Mesenchymal stem cell (in vitro differentiated cells and primary cell): ENCODE measurements around the gene DSP.

Source experiments
- DNase-seq: peaks from one replicate; pipeline ENCODE4 v3.0.0-alpha.2; 2013
- H2AFZ ChIP-seq: one replicate; pipeline ENCODE4 v1.6.1; 2013; ENCODE audit warnings: low read depth, mild to moderate bottlenecking, control low read depth, inconsistent platforms, low read length, moderate library complexity
- H2AK5ac ChIP-seq: 2 replicates; pipeline ENCODE4 v1.6.1; 2013; ENCODE audit warnings: low read length, moderate library complexity, mild to moderate bottlenecking, inconsistent platforms; ENCODE audit not compliant: severe bottlenecking
- H2BK120ac ChIP-seq: one replicate; pipeline ENCODE4 v1.6.1; 2013; ENCODE audit warnings: low read depth, mild to moderate bottlenecking, inconsistent platforms, low read length, moderate library complexity
- H2BK12ac ChIP-seq, 2 experiments: one replicate each; pipeline ENCODE4 v1.6.1; 2013; ENCODE audit warnings: inconsistent platforms in 2 of 2, low read length in 2 of 2, mild to moderate bottlenecking in 2 of 2, moderate library complexity in 2 of 2, control low read depth in 1 of 2
- H2BK15ac ChIP-seq: one replicate; pipeline ENCODE4 v1.6.1; 2013; ENCODE audit warnings: mild to moderate bottlenecking, low read depth, inconsistent platforms; ENCODE audit not compliant: poor library complexity, severe bottlenecking
- H2BK5ac ChIP-seq: 2 replicates; pipeline ENCODE4 v1.6.1; 2013; ENCODE audit warnings: low read depth, mild to moderate bottlenecking, low read length, control low read depth, inconsistent platforms; ENCODE audit not compliant: poor library complexity, severe bottlenecking
- H3K14ac ChIP-seq, 2 experiments: one replicate each; pipeline ENCODE4 v1.6.1; 2013; ENCODE audit warnings: inconsistent platforms in 2 of 2, low read length in 2 of 2, control low read depth in 1 of 2, mild to moderate bottlenecking in 1 of 2, moderate library complexity in 1 of 2
- H3K18ac ChIP-seq, 2 experiments: one replicate each; pipeline ENCODE4 v1.6.1; 2013; ENCODE audit warnings: inconsistent platforms in 2 of 2, low read length in 2 of 2, control low read depth in 1 of 2, low read depth in 1 of 2, mild to moderate bottlenecking in 1 of 2
- H3K23ac ChIP-seq, 2 experiments: one replicate each; pipeline ENCODE4 v1.6.1; 2013; ENCODE audit warnings: inconsistent platforms in 2 of 2, low read length in 2 of 2, mild to moderate bottlenecking in 2 of 2, moderate library complexity in 2 of 2, control low read depth in 1 of 2
- H3K27ac ChIP-seq: 2 replicates; pipeline ENCODE4 v1.5.1; 2013; ENCODE audit warnings: mild to moderate bottlenecking, moderate library complexity, low read length, control low read depth, inconsistent platforms; ENCODE audit not compliant: poor library complexity, severe bottlenecking
- H3K27me3 ChIP-seq, 2 experiments: 2 replicates each; pipeline versions ENCODE4 v1.6.1 to v1.7.0; 2013; ENCODE audit warnings: low read length in 2 of 2, mild to moderate bottlenecking in 2 of 2, moderate library complexity in 2 of 2, control low read depth in 1 of 2, inconsistent platforms in 1 of 2; ENCODE audit not compliant: control insufficient read depth in 1 of 2, insufficient read depth in 1 of 2
- H3K36me3 ChIP-seq, 2 experiments: 2 replicates each; pipeline versions ENCODE4 v1.6.1 to v1.7.0; 2013; ENCODE audit warnings: low read length in 2 of 2, control low read depth in 1 of 2, inconsistent platforms in 1 of 2, low read depth in 1 of 2, mild to moderate bottlenecking in 1 of 2; ENCODE audit not compliant: insufficient read depth in 2 of 2, control insufficient read depth in 1 of 2
- H3K4ac ChIP-seq, 2 experiments: one replicate each; pipeline ENCODE4 v1.6.1; 2013; ENCODE audit warnings: inconsistent platforms in 2 of 2, low read length in 2 of 2, mild to moderate bottlenecking in 2 of 2, moderate library complexity in 2 of 2, control low read depth in 1 of 2, low read depth in 1 of 2
- H3K4me1 ChIP-seq: 2 replicates; pipeline ENCODE4 v1.6.1; 2013; ENCODE audit warnings: low read depth, low read length, control low read depth; ENCODE audit not compliant: control insufficient read depth, insufficient read depth
- H3K4me2 ChIP-seq: 2 replicates; pipeline ENCODE4 v1.6.1; 2013; ENCODE audit warnings: low read length, mild to moderate bottlenecking, inconsistent platforms; ENCODE audit not compliant: poor library complexity, severe bottlenecking
- H3K4me3 ChIP-seq, 2 experiments: 2 replicates each; pipeline versions ENCODE4 v1.5.1 to v1.7.0; 2013; ENCODE audit warnings: low read length in 2 of 2, mild to moderate bottlenecking in 2 of 2, control low read depth in 1 of 2, low read depth in 1 of 2; ENCODE audit not compliant: insufficient read depth in 1 of 2
- H3K79me1 ChIP-seq: replicated peaks from 2 replicates; pipeline ENCODE4 v1.6.1; 2013; ENCODE audit warnings: mild to moderate bottlenecking, control low read depth, low read length, inconsistent platforms; ENCODE audit not compliant: poor library complexity, severe bottlenecking
- H3K9ac ChIP-seq: 2 replicates; pipeline ENCODE4 v1.7.0; 2013; ENCODE audit warnings: mild to moderate bottlenecking, low read length, moderate library complexity
- H3K9me3 ChIP-seq: 2 replicates; pipeline ENCODE4 v1.7.0; 2013; ENCODE audit warnings: mild to moderate bottlenecking, low read length; ENCODE audit not compliant: control insufficient read depth
- H4K8ac ChIP-seq: one replicate; pipeline ENCODE4 v1.6.1; 2013; ENCODE audit warnings: inconsistent platforms, mild to moderate bottlenecking, low read length, moderate library complexity
- H4K91ac ChIP-seq: one replicate; pipeline ENCODE4 v1.6.1; 2013; ENCODE audit warnings: mild to moderate bottlenecking, low read length, inconsistent platforms
- WGBS: methylation state at CpG from one replicate; pipeline ENCODE4 v1.1.7; 2013; ENCODE audit warnings: mixed read lengths; 5-methylcytosine and 5-hydroxymethylcytosine counted together

Gene DSP

DNA sequence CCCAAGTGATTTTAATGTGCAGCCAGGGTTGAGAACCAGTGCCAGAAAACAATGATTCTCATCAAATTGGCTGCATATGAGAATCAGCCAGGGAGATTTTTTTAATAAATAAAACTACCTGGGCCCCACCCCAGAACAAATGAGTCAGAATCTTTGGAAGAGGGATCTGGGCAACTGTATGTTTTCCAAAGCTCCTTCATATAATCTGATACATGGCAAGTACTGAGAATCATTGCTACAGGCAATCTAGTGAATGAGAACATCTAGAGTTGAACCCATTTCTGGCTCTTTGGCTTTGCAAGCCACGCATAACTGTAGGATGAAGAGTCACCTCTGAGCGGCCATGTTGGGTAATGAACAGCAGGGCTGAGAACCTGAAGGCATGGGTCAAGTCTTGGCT, 26.1 kb upstream of the DSP start:
- H3K27me3 ChIP-seq = peaks cover 0 to 35% of the 10 kb centered on the region in 2 experiments
- H3K14ac ChIP-seq = no peak overlapping the region
- no peak overlapping the region for H3K9ac ChIP-seq
- no peak overlapping the region for H2BK120ac ChIP-seq
- DNase-seq = no peak
- no peaks in the 10 kb centered on the region for H3K4me1 ChIP-seq
- no peak overlapping the region for H2BK12ac ChIP-seq
- H3K23ac ChIP-seq = no peak overlapping the region
- no peak overlapping the region for H3K4me2 ChIP-seq
- 70% methylated on average over 2 of the region's 2 CpGs for WGBS
- H2AFZ ChIP-seq = no peak overlapping the region
- no peak overlapping the region for H2AK5ac ChIP-seq
- no peak overlapping the region for H3K18ac ChIP-seq
- no peaks in the 10 kb centered on the region for H3K9me3 ChIP-seq
- no peak overlapping the region for H2BK5ac ChIP-seq
- H3K4ac ChIP-seq = no peak overlapping the region
- no peaks in the 10 kb centered on the region for H3K36me3 ChIP-seq
- no peak overlapping the region for H3K27ac ChIP-seq
- no peak overlapping the region for H2BK15ac ChIP-seq
- H3K79me1 ChIP-seq = no peaks in the 10 kb centered on the region
- no peak overlapping the region for H4K91ac ChIP-seq
- no peak overlapping the region for H3K4me3 ChIP-seq
- no peak overlapping the region for H4K8ac ChIP-seq

DNA sequence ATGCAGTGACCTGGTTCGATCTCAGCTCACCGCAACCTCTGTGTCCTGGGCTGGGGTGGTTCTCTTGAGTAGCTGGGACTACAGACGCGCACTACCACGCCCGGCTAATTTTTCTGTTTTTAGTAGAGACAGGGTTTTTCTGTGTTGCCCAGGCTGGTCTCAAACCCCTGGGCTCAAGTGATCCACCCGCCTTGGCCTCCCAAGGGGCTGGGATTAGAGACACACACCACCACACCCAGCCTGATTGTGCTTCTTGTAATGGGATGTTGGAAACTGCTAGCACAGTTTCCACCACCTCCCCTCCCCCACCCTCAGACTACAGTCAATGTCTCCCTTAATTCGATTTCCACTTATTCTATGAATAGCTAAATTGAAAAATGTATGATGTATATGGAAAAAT, 22.6 kb upstream of the DSP start:
- no peak overlapping the region for H3K23ac ChIP-seq
- H4K8ac ChIP-seq = no peak overlapping the region
- 100% methylated on average over 1 of the region's 8 CpGs for WGBS
- no peaks in the 10 kb centered on the region for H3K79me1 ChIP-seq
- H3K4ac ChIP-seq = no peak overlapping the region
- no peak overlapping the region for H3K9ac ChIP-seq
- no peak overlapping the region for H2AFZ ChIP-seq
- H3K14ac ChIP-seq = no peak overlapping the region
- no peak overlapping the region for H2BK120ac ChIP-seq
- no peak overlapping the region for H2BK15ac ChIP-seq
- H3K27ac ChIP-seq = no peak overlapping the region
- H3K36me3 ChIP-seq = no peaks in the 10 kb centered on the region
- H3K9me3 ChIP-seq = no peaks in the 10 kb centered on the region
- no peak overlapping the region for H4K91ac ChIP-seq
- no peak overlapping the region for H3K4me2 ChIP-seq
- no peak for DNase-seq
- H3K27me3 ChIP-seq = peaks cover 0 to 11% of the 10 kb centered on the region in 2 experiments
- H2BK12ac ChIP-seq = no peak overlapping the region
- H2BK5ac ChIP-seq = no peak overlapping the region
- no peak overlapping the region for H3K4me3 ChIP-seq
- H3K18ac ChIP-seq = no peak overlapping the region
- H2AK5ac ChIP-seq = no peak overlapping the region
- no peaks in the 10 kb centered on the region for H3K4me1 ChIP-seq

DNA sequence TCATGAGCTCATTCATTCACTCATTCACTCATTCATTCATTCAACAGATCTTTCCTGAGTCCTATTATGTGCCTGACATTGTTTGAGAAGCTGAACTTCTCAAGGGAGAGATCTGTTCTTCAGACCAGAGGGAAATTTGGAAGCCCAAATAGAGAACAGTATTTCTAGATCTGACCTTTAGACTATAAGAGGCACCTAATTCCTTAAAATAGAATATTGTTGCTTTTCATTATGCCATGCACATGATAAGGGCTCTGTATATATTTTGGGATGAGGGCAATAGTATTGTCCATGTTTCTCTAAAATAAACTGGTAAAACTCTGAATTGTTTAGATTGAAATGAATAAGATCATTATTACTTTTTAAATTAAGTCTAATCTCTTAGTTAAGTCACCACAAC, 18.6 kb upstream of the DSP start:
- H3K4me1 ChIP-seq = peaks cover 2% of the 10 kb centered on the region
- H3K79me1 ChIP-seq = no peaks in the 10 kb centered on the region
- H3K27me3 ChIP-seq = peaks cover 0 to 5% of the 10 kb centered on the region in 2 experiments
- H3K9ac ChIP-seq = no peak overlapping the region
- H4K91ac ChIP-seq = no peak overlapping the region
- no peaks in the 10 kb centered on the region for H3K36me3 ChIP-seq
- H3K23ac ChIP-seq = no peak overlapping the region
- no peak overlapping the region for H3K18ac ChIP-seq
- no peak overlapping the region for H2BK12ac ChIP-seq
- H2BK120ac ChIP-seq = no peak overlapping the region
- no peak overlapping the region for H4K8ac ChIP-seq
- H2AK5ac ChIP-seq = no peak overlapping the region
- H2BK5ac ChIP-seq = no peak overlapping the region
- no peak for DNase-seq
- H3K9me3 ChIP-seq = no peaks in the 10 kb centered on the region
- H3K4me3 ChIP-seq = no peak overlapping the region
- H2BK15ac ChIP-seq = no peak overlapping the region
- H3K27ac ChIP-seq = no peak overlapping the region
- H2AFZ ChIP-seq = no peak overlapping the region
- H3K14ac ChIP-seq = no peak overlapping the region
- no peak overlapping the region for H3K4me2 ChIP-seq
- no peak overlapping the region for H3K4ac ChIP-seq

DNA sequence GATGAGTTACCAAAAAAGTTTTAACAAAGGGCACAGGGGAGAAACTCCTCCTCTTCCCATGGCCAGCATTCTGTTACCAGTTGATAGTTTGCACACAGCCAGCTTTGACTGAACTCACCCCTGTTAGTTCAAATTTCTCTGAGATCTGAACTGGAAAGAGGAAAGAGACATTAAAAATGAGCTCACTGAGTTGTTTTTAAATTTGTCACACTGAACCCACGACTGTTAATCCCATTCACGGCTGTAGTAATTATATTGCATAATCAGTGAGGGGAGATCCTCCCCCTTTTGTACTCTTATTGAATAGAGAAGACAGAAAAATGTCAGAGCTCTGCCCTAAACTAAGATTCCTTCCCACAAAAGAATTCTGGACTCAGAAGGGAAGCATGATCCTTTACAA, 17.5 kb upstream of the DSP start:
- Histone ChIP-seq H4K91ac (no peak overlapping the region), H3K27ac (no peak overlapping the region), H2BK12ac (no peak overlapping the region), H2BK15ac (no peak overlapping the region), H2AFZ (no peak overlapping the region), H3K9ac (no peak overlapping the region), H3K79me1 (no peaks in the 10 kb centered on the region), H3K4me2 (no peak overlapping the region), H3K14ac (no peak overlapping the region), H3K36me3 (no peaks in the 10 kb centered on the region), H3K9me3 (no peaks in the 10 kb centered on the region), H2BK120ac (no peak overlapping the region), H3K4me3 (no peak overlapping the region), H2BK5ac (no peak overlapping the region), H4K8ac (no peak overlapping the region), H3K4me1 (peaks cover 2% of the 10 kb centered on the region), H3K23ac (no peak overlapping the region), H2AK5ac (no peak overlapping the region), H3K27me3 (peaks cover 0 to 5% of the 10 kb centered on the region in 2 experiments), H3K4ac (no peak overlapping the region), H3K18ac (no peak overlapping the region)
- no CpG with 5 or more reads among the region's 2 CpGs for WGBS
- no peak for DNase-seq
